ENCODE measurements around the gene DGCR8.

GRCh38 chr22:20131859-20132685, 52.0 kb downstream of the DGCR8 start:
- no peak for TF ChIP-seq ZFP3 (CRISPR knock-in tag; IDR thresholded peaks at IDR 0.05)
- TF ChIP-seq, protein P1, sequence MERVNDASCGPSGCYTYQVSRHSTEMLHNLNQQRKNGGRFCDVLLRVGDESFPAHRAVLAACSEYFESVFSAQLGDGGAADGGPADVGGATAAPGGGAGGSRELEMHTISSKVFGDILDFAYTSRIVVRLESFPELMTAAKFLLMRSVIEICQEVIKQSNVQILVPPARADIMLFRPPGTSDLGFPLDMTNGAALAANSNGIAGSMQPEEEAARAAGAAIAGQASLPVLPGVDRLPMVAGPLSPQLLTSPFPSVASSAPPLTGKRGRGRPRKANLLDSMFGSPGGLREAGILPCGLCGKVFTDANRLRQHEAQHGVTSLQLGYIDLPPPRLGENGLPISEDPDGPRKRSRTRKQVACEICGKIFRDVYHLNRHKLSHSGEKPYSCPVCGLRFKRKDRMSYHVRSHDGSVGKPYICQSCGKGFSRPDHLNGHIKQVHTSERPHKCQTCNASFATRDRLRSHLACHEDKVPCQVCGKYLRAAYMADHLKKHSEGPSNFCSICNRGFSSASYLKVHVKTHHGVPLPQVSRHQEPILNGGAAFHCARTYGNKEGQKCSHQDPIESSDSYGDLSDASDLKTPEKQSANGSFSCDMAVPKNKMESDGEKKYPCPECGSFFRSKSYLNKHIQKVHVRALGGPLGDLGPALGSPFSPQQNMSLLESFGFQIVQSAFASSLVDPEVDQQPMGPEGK (CRISPR knock-in tag; IDR thresholded peaks at IDR 0.05; ENCODE audit: borderline replicate concordance) = no peak
- no peak for TF ChIP-seq ZFP30 (CRISPR knock-in tag; IDR thresholded peaks at IDR 0.05)
- TF ChIP-seq POU6F1 (CRISPR knock-in tag; IDR thresholded peaks at IDR 0.05; ENCODE audit: borderline replicate concordance, low read depth) = no peak
- no peak for TF ChIP-seq BACH2 (CRISPR knock-in tag; IDR thresholded peaks at IDR 0.05; ENCODE audit: borderline replicate concordance)
- no peak for TF ChIP-seq ESRRG (CRISPR knock-in tag; IDR thresholded peaks at IDR 0.05)

Data from SK-N-SH treated with all-trans-retinoic acid at 6 μM for 48 hours (cell line).